SK-N-SH (cell line): ENCODE data around the gene GUCY2F. TPM values are rescaled to one million over a fixed set of nuclear protein-coding genes. Genes with fewer than 3 reads are reported as not detected.

Experiments
- CTCF ChIA-PET: fragments of 300-600, 350-600 bp; formaldehyde crosslinking; extraction: SDS; loops from one replicate; lab custom pipeline; 2021; lab: Yijun Ruan, JAX
- POLR2A ChIA-PET: fragments of 350-600 bp; sonication (Branson Sonifier 250); formaldehyde crosslinking; extraction: SDS; loops from one replicate; lab custom pipeline; 2020; ENCODE audit warnings: antibody characterized with exemption, inconsistent platforms; lab: Yijun Ruan, JAX
- DNase-seq: peaks from one replicate; pipeline ENCODE4 v3.0.0; 2012
- H2AFZ ChIP-seq: fragments of 200-600 bp; sonication (generic); 2 replicates; pipeline ENCODE4 v1.8.1; 2016; ENCODE audit warnings: antibody characterized with exemption, mild to moderate bottlenecking, low read depth
- H3F3A ChIP-seq: fragments of 200-600 bp; sonication (generic); replicated peaks from 2 replicates; pipeline ENCODE3; 2016; ENCODE audit warnings: antibody characterized with exemption, mild to moderate bottlenecking; ENCODE audit not compliant: insufficient read depth
- H3K27ac ChIP-seq, 2 experiments: fragments of 200-500 bp in 1 of 2; fragments of 200-600 bp in 1 of 2; sonication (Bioruptor generic) in 1 of 2; sonication (generic), shearing (Covaris generic) in 1 of 2; 2 replicates each; pipeline versions ENCODE4 v1.5.1 to v1.6.1; 2014 to 2016; ENCODE audit warnings: low read depth in 2 of 2, inconsistent platforms in 1 of 2, low read length in 1 of 2, mild to moderate bottlenecking in 1 of 2, mixed read lengths in 1 of 2
- H3K27me3 ChIP-seq: fragments of 200-600 bp; sonication (generic), shearing (Covaris generic); 2 replicates; pipeline ENCODE4 v1.6.1; 2016; ENCODE audit warnings: mixed run types; ENCODE audit not compliant: insufficient read depth
- H3K36me3 ChIP-seq, 2 experiments: fragments of 200-500 bp in 1 of 2; fragments of 200-600 bp in 1 of 2; sonication (Bioruptor generic) in 1 of 2; sonication (generic) in 1 of 2; replicated peaks in 1 of 2; 2 replicates each; pipeline versions ENCODE3 to v1.5.1; 2014 to 2016; ENCODE audit warnings: low read length in 1 of 2, mild to moderate bottlenecking in 1 of 2; ENCODE audit not compliant: insufficient read depth in 2 of 2, control insufficient read depth in 1 of 2
- H3K4me1 ChIP-seq, 2 experiments: fragments of 200-500 bp in 1 of 2; fragments of 200-600 bp in 1 of 2; sonication (Bioruptor generic) in 1 of 2; sonication (generic), shearing (Covaris generic) in 1 of 2; 2 replicates each; pipeline versions ENCODE4 v1.5.1 to v1.6.1; 2014 to 2016; ENCODE audit warnings: low read depth in 1 of 2, low read length in 1 of 2, mixed run types in 1 of 2; ENCODE audit not compliant: insufficient read depth in 2 of 2, control insufficient read depth in 1 of 2
- H3K4me2 ChIP-seq: fragments of 200-600 bp; sonication (generic), shearing (Covaris generic); 2 replicates; pipeline ENCODE4 v1.6.1; 2017; ENCODE audit warnings: mixed run types
- H3K4me3 ChIP-seq, 2 experiments: fragments of 200-500 bp in 1 of 2; fragments of 200-600 bp in 1 of 2; sonication (Bioruptor generic) in 1 of 2; sonication (generic), shearing (Covaris generic) in 1 of 2; 2 replicates each; pipeline versions ENCODE4 v1.5.1 to v1.8.1; 2014 to 2016; ENCODE audit warnings: low read depth in 2 of 2, inconsistent platforms in 1 of 2, low read length in 1 of 2, mild to moderate bottlenecking in 1 of 2, mixed read lengths in 1 of 2, moderate library complexity in 1 of 2
- H3K79me2 ChIP-seq: fragments of 200-600 bp; sonication (generic); 2 replicates; pipeline ENCODE4 v1.8.1; 2017; ENCODE audit warnings: mild to moderate bottlenecking; ENCODE audit not compliant: insufficient read depth
- H3K9ac ChIP-seq: fragments of 200-600 bp; sonication (generic); 2 replicates; pipeline ENCODE4 v1.6.1; 2017; ENCODE audit warnings: mixed run types
- H3K9me2 ChIP-seq: fragments of 200-600 bp; sonication (generic); 2 replicates; pipeline ENCODE4 v1.6.1; 2017; ENCODE audit warnings: mixed run types
- H3K9me3 ChIP-seq: fragments of 200-600 bp; sonication (generic); 2 replicates; pipeline ENCODE4 v1.6.1; 2017; ENCODE audit warnings: mixed run types, mild to moderate bottlenecking, moderate library complexity
- H4K20me1 ChIP-seq: fragments of 200-600 bp; sonication (generic); 2 replicates; pipeline ENCODE4 v1.6.1; 2017; ENCODE audit warnings: mild to moderate bottlenecking, mixed run types; ENCODE audit not compliant: insufficient read depth
- CHD2 ChIP-seq: fragments of 150-350 bp; IDR thresholded peaks from 2 replicates; pipeline ENCODE4 v1.6.1; 2018; ENCODE audit warnings: low read length; ENCODE audit not compliant: partially characterized antibody
- ELF1 ChIP-seq: IDR thresholded peaks from 2 replicates; pipeline ENCODE4 v1.4.0; 2012
- EP300 ChIP-seq, 2 experiments: IDR thresholded peaks; 2 replicates each; pipeline versions ENCODE4 v1.4.0 to v1.6.1; 2012; ENCODE audit warnings: borderline replicate concordance in 1 of 2, low read depth in 1 of 2, low read length in 1 of 2
- EZH2phosphoT487 ChIP-seq: fragments of 200-600 bp; sonication (generic); IDR thresholded peaks from 2 replicates; pipeline ENCODE4 v1.6.1; 2017; ENCODE audit warnings: low read depth, mixed run types, mild to moderate bottlenecking, antibody characterized with exemption, moderate library complexity, borderline replicate concordance
- FOSL2 ChIP-seq: IDR thresholded peaks from 2 replicates; pipeline ENCODE4 v1.4.0; 2012; ENCODE audit warnings: low read depth, mild to moderate bottlenecking, moderate library complexity, borderline replicate concordance
- FOXJ3 ChIP-seq: sonication (generic); formaldehyde crosslinking; IDR thresholded peaks from 2 replicates; pipeline ENCODE4 v1.5.1; 2020; ENCODE audit warnings: mild to moderate bottlenecking, missing genetic modification reagents
- FOXM1 ChIP-seq: IDR thresholded peaks from 2 replicates; pipeline ENCODE4 v1.4.0; 2012; ENCODE audit warnings: low read depth, mild to moderate bottlenecking
- JUND ChIP-seq: IDR thresholded peaks from 2 replicates; pipeline ENCODE4 v1.4.0; 2012
- MXI1 ChIP-seq: IDR thresholded peaks from 2 replicates; pipeline ENCODE4 v1.6.1; 2012; ENCODE audit warnings: mild to moderate bottlenecking, low read depth, low read length, improper control_type of control experiment
- PBX3 ChIP-seq: IDR thresholded peaks from 2 replicates; pipeline ENCODE4; 2012
- RCOR1 ChIP-seq: fragments of 150-350 bp; IDR thresholded peaks from 2 replicates; pipeline ENCODE4 v1.6.1; 2017; ENCODE audit warnings: antibody characterized with exemption, low read length
- REST ChIP-seq: IDR thresholded peaks from 2 replicates; pipeline ENCODE4 v1.6.1; 2012; ENCODE audit warnings: mild to moderate bottlenecking, low read depth, low read length, moderate library complexity
- RFX5 ChIP-seq: IDR thresholded peaks from 2 replicates; pipeline ENCODE4 v1.6.1; 2012; ENCODE audit warnings: mild to moderate bottlenecking, improper control_type of control experiment, low read length
- TAF1 ChIP-seq: IDR thresholded peaks from 2 replicates; pipeline ENCODE4 v1.6.1; 2012; ENCODE audit warnings: low read depth, mild to moderate bottlenecking, low read length, moderate library complexity, borderline replicate concordance
- TCF12 ChIP-seq: IDR thresholded peaks from 2 replicates; pipeline ENCODE4 v1.4.0; 2012
- TEAD4 ChIP-seq: IDR thresholded peaks from 2 replicates; pipeline ENCODE4 v1.4.0; 2012; ENCODE audit warnings: mild to moderate bottlenecking, borderline replicate concordance; ENCODE audit not compliant: insufficient read depth
- USF2 ChIP-seq: fragments of 150-350 bp; IDR thresholded peaks from 2 replicates; pipeline ENCODE4 v1.6.1; 2017; ENCODE audit warnings: antibody characterized with exemption, low read length, low read depth, borderline replicate concordance
- WGBS: methylation state at CpG from one replicate; pipeline ENCODE4 v1.1.6; 2017; ENCODE audit warnings: low lambda C conversion rate; 5-methylcytosine and 5-hydroxymethylcytosine counted together
- polyA plus RNA-seq, 3 experiments: library from polyadenylated mRNA; depleted of rRNA; stranded (reverse); fragments of >200 nt; gene quantifications; 2 replicates each; pipeline ENCODE4 v1.2.3, GENCODE V29; 2012
- TF ChIP-seq, protein P1 (sequence below): IDR thresholded peaks from 2 replicates; pipeline ENCODE4 v1.4.0; 2012; ENCODE audit warnings: low read depth, borderline replicate concordance
- TF ChIP-seq, protein P2 (sequence below): fragments of 150-350 bp; IDR thresholded peaks from 2 replicates; pipeline ENCODE4 v1.6.1; 2016; ENCODE audit warnings: mild to moderate bottlenecking, low read depth, low read length

GUCY2F gene
- polyA plus RNA-seq, 1 of the 3 experiments (the other 2 are of a cell fraction) = not detected

- no peaks in the 10 kb centered on the region for H3K36me3 ChIP-seq
- no peaks in the 10 kb centered on the region for H4K20me1 ChIP-seq
- no peaks in the 10 kb centered on the region for H3K9me2 ChIP-seq
- H3K4me2 ChIP-seq = no peak overlapping the region
- no peak for DNase-seq
- H3K9ac ChIP-seq = no peak overlapping the region
- TF ChIP-seq USF2 = no peak
- no peak for TF ChIP-seq TEAD4
- no peak for TF ChIP-seq FOXJ3 (CRISPR knock-in tag)
- no peak for TF ChIP-seq PBX3
- no peak for TF ChIP-seq RCOR1
- no peak for TF ChIP-seq RFX5
- TF ChIP-seq ELF1 = no peak
- no peak for TF ChIP-seq MXI1
- no peak for TF ChIP-seq EZH2phosphoT487
- no peak for TF ChIP-seq TCF12
- TF ChIP-seq, protein P1, sequence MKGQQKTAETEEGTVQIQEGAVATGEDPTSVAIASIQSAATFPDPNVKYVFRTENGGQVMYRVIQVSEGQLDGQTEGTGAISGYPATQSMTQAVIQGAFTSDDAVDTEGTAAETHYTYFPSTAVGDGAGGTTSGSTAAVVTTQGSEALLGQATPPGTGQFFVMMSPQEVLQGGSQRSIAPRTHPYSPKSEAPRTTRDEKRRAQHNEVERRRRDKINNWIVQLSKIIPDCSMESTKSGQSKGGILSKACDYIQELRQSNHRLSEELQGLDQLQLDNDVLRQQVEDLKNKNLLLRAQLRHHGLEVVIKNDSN = no peak
- TF ChIP-seq FOXM1 = no peak
- no peak for TF ChIP-seq EP300 (IDR thresholded peaks at IDR 0.05; ENCODE audit: borderline replicate concordance in 1 of 2, low read depth in 1 of 2, low read length in 1 of 2)
- no peak for TF ChIP-seq JUND
- TF ChIP-seq, protein P2, sequence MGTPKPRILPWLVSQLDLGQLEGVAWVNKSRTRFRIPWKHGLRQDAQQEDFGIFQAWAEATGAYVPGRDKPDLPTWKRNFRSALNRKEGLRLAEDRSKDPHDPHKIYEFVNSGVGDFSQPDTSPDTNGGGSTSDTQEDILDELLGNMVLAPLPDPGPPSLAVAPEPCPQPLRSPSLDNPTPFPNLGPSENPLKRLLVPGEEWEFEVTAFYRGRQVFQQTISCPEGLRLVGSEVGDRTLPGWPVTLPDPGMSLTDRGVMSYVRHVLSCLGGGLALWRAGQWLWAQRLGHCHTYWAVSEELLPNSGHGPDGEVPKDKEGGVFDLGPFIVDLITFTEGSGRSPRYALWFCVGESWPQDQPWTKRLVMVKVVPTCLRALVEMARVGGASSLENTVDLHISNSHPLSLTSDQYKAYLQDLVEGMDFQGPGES = no peak
- H3K27me3 ChIP-seq = no peaks in the 10 kb centered on the region; the same call in 1 of the 2 replicates
- H3K79me2 ChIP-seq = no peaks in the 10 kb centered on the region
- no peaks in the 10 kb centered on the region for H3F3A ChIP-seq
- H3K27ac ChIP-seq = no peak overlapping the region
- ChIA-PET POLR2A (no interaction called here), CTCF (no interaction called here)
- H3K4me1 ChIP-seq = no peaks in the 10 kb centered on the region
- no peaks in the 10 kb centered on the region for H3K9me3 ChIP-seq
- WGBS = 3% methylated on average over 4 of the region's 4 CpGs
- H3K4me3 ChIP-seq = no peak overlapping the region
- H2AFZ ChIP-seq = no peak overlapping the region
These were observed 119.8 kb downstream of the GUCY2F start for GRCh38 chrX:109362101-109362500.

GRCh38 chrX:109360301-109360700, 121.6 kb downstream of the GUCY2F start:
- no peaks in the 10 kb centered on the region for H4K20me1 ChIP-seq
- no peak for DNase-seq
- WGBS = 6% methylated on average over 3 of the region's 3 CpGs
- H3K9ac ChIP-seq = no peak overlapping the region
- H3K4me2 ChIP-seq = no peak overlapping the region
- H3K4me1 ChIP-seq = no peaks in the 10 kb centered on the region
- no peaks in the 10 kb centered on the region for H3F3A ChIP-seq
- POLR2A ChIA-PET = no interaction called here
- no peaks in the 10 kb centered on the region for H3K79me2 ChIP-seq
- no peak overlapping the region for H3K27ac ChIP-seq
- H2AFZ ChIP-seq = no peak overlapping the region
- CTCF ChIA-PET = no interaction called here
- no peaks in the 10 kb centered on the region for H3K9me3 ChIP-seq
- no peaks in the 10 kb centered on the region for H3K9me2 ChIP-seq
- H3K4me3 ChIP-seq = no peak overlapping the region
- H3K36me3 ChIP-seq = no peaks in the 10 kb centered on the region
- no peaks in the 10 kb centered on the region; the same call in 1 of the 2 replicates for H3K27me3 ChIP-seq
- TF ChIP-seq REST (no peak), RFX5 (no peak), TCF12 (no peak), RCOR1 (no peak), TAF1 (no peak), CHD2 (no peak), FOSL2 (no peak), JUND (no peak), EZH2phosphoT487 (no peak), TEAD4 (no peak), ELF1 (no peak)
- TF ChIP-seq, protein P2 = no peak
